Astrocyte of the cerebellum (primary cell): ENCODE results near the gene DNAH8.

ENCODE experiments used
- DNase-seq: peaks from one replicate; pipeline ENCODE4 v3.0.0-alpha.2; 2011; ENCODE audit warnings: low read depth
- H3K4me3 ChIP-seq: 2 replicates; pipeline ENCODE4 v1.5.1; 2011; ENCODE audit warnings: mild to moderate bottlenecking, low read depth, low read length, moderate library complexity
- in situ Hi-C: cut with HindIII; loops from 2 replicates; pipeline ENCODE4 v1.10.0; 2017; ENCODE audit warnings: low sequenced_read_pairs
- TF ChIP-seq, protein P1 (sequence below): IDR thresholded peaks from 2 replicates; pipeline ENCODE4 v1.5.1; 2012; ENCODE audit warnings: low read length, low read depth, moderate library complexity, mild to moderate bottlenecking; ENCODE audit errors: missing control alignments

Gene DNAH8

DNA sequence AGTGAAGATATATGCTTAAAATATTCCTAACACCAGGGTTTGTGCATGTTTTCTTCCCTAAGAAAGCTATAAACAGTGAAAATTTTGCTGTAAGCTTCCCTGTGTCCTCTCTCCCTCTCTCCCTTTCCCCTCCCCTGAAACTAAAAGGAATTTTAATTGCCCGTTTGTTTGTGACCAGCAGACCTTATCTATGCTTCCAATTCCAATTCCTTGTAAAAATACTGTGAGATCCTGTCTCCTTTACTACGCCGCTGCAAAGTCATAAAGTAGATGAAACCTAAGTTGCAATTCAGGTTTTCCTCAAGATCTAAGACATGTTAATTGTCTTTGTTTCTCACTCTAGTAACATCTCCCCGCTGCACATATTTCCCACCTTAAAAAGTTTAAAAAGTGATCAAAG is 82.3 kb downstream of the DNAH8 start:
- TF ChIP-seq, protein P1, sequence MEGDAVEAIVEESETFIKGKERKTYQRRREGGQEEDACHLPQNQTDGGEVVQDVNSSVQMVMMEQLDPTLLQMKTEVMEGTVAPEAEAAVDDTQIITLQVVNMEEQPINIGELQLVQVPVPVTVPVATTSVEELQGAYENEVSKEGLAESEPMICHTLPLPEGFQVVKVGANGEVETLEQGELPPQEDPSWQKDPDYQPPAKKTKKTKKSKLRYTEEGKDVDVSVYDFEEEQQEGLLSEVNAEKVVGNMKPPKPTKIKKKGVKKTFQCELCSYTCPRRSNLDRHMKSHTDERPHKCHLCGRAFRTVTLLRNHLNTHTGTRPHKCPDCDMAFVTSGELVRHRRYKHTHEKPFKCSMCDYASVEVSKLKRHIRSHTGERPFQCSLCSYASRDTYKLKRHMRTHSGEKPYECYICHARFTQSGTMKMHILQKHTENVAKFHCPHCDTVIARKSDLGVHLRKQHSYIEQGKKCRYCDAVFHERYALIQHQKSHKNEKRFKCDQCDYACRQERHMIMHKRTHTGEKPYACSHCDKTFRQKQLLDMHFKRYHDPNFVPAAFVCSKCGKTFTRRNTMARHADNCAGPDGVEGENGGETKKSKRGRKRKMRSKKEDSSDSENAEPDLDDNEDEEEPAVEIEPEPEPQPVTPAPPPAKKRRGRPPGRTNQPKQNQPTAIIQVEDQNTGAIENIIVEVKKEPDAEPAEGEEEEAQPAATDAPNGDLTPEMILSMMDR, result no peak
- no peak overlapping the region for H3K4me3 ChIP-seq
- DNase-seq, result no peak
- in situ Hi-C loops, result no loop called here

DNA sequence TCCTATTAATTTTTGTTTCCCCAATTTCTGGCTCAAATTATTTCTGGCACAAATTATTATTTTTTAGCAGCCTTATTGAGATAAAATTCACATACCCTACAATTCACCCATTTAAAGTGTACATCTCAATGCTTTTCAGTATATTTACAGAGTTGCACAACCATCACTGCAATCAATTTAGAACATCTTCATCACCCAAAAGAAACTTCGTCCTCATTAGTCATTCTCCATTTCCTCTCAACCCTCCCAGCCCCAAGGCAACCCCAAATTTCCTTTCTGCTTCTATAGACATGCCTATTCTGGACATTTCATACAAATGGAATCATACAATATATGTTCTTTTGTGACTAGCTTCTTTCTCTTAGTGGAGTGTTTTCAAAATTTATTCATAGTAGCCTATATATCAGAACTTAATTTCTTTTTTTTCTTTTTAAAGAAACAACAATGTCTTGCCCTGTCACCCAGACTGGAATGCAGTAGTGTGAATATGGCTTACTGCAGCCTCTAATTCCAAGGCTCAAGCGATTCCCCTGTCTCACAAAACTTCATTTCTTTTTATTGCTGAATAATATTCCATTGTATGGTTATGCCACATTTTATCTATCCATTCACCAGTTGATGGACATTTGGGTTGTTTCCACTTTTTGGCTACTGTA is 84.5 kb downstream of the DNAH8 start:
- no peak for DNase-seq
- H3K4me3 ChIP-seq, result no peak overlapping the region
- TF ChIP-seq, protein P1, result no peak
- in situ Hi-C loops, result no loop called here

DNA sequence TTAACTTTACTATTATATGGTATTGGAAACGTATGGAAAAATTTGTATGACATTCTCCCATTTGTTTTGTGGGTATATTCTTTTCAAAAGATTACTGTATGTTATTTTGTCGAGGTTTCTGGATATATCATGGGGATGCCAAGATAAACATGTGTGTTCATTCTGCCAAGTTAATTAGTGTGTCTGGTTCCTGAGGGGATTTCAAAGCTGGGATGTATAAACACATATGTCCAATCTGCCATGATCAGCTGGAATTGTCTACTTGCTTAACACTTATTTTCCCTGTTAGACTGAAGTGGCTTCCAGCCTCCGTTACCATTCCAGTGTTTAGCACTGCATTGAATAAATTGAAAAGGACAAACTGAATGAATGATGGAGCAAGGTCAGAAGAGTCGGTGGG is 86.2 kb downstream of the DNAH8 start:
- in situ Hi-C loops, result no loop called here
- DNase-seq, result no peak
- TF ChIP-seq, protein P1, result no peak
- no peak overlapping the region for H3K4me3 ChIP-seq

DNA sequence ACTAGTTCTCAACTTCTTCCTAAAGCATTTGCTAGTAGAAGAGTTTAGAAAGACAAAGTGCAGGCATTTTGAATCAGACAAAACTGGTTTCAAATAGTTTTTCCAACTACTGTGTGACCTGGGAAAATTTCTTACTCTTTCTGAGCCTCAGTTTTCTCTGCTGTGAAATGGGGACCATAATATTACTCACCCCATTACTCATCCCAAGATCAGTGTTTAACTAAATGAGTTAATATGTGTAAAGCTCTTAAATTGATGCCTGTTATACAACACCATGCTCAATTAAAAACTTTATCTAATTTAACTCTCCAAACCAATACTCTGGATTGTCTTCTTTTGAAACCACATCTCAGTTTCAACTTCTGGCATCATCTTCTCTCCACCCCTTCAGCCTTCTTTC is 87.4 kb downstream of the DNAH8 start:
- TF ChIP-seq, protein P1, result no peak
- DNase-seq, result no peak
- in situ Hi-C loops, result no loop called here
- H3K4me3 ChIP-seq, result no peak overlapping the region

DNA sequence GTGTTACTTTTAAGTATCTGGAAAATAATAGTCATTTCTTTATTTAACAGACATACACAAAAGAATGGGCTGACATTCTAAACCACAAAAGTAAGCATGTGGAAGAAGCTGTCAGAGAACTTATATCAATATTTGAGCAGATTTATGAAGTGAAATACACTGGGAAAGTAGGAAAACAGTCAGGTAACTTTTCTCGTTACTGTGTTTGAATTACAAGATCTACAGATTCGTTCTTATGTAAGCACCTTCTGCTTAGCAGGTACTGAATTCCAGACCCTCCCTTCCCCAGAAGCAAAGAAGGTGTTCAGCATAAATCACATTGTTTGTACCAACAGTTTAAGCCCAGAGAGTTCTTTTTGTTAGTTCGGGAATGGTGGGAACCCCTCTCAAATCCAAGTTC is 88.0 kb downstream of the DNAH8 start:
- DNase-seq, result no peak
- H3K4me3 ChIP-seq, result no peak overlapping the region
- in situ Hi-C loops, result no loop called here
- TF ChIP-seq, protein P1, result no peak

DNA sequence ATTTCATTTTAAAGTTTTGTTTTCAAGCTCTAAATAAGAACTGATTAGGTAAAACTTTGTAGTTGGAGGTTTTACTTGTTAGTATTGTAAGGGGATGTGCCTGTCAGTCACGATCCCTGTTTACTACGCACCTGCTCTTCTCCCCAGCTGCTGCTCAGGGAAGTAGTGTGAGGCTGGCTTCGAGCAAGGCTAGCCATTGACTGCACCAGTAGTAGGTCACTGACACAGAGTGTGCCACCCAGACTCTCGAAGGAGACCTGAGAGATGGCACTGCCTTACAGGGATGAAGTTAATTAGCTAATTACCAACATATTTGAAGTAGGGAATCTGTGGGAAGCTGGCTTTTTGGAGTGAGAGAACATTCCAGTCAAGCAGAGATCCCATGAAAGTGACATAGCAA is 89.2 kb downstream of the DNAH8 start:
- DNase-seq, result no peak
- TF ChIP-seq, protein P1, result no peak
- in situ Hi-C loops, result no loop called here
- no peak overlapping the region for H3K4me3 ChIP-seq
